ENCODE measurements around the gene COX7C. TPM values are rescaled to one million over a fixed set of nuclear protein-coding genes. Genes with fewer than 3 reads are reported as not detected.

The COX7C gene
- total RNA-seq, 1 donor from 2014 or later: 417 TPM

DNA sequence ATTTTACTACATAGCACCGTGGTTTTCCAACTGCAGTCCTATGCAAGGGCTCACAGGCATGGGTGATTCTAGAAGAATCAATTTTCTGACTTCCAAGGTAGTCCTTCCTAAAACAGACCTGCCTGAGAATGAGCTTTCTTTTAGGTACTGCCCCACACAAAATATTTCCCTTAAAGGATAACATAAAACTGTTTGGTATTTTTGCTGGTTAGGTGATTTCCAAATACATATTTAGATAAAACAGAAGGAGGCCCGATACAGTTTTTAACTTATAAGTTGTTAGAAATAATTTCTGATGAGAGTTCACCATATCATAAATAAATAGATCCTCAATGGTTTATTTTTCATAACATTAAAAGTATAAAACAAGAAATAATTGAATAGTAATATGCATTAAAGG, 46.4 kb downstream of the COX7C start:
- intact Hi-C loops (cut with micrococcal nuclease): no loop called here

GRCh38 chr5:86665984-86666760, 48.4 kb downstream of the COX7C start:
- intact Hi-C loops (cut with micrococcal nuclease): no loop called here

- intact Hi-C loops (cut with micrococcal nuclease): no loop called here
Measured at GRCh38 chr5:86666981-86667380, 49.2 kb downstream of the COX7C start.
